DND-41 (cell line): ENCODE data around the gene TNPO3.

Source experiments
- ATAC-seq: fragments of 200-7000 bp; cut with Tn5 transposase; 3 replicates; pipeline ENCODE4 v1.9.1; 2021; ENCODE audit warnings: low read depth; ENCODE audit not compliant: insufficient read depth
- DNase-seq: peaks from one replicate; pipeline ENCODE4 v3.0.0-alpha.2; 2020
- H2AFZ ChIP-seq: 2 replicates; pipeline ENCODE4 v1.6.0; 2012; ENCODE audit warnings: low read depth, low read length
- H3K27ac ChIP-seq: 2 replicates; pipeline ENCODE4 v1.5.1; 2012; ENCODE audit warnings: low read length, inconsistent platforms
- H3K27me3 ChIP-seq: fragments of 200-600 bp; sonication (generic); 2 replicates; pipeline ENCODE4 v1.6.0; 2012; ENCODE audit warnings: low read length, mild to moderate bottlenecking, inconsistent platforms; ENCODE audit not compliant: insufficient read depth, poor library complexity
- H3K36me3 ChIP-seq: 2 replicates; pipeline ENCODE4 v1.5.1; 2012; ENCODE audit warnings: low read length, inconsistent platforms; ENCODE audit not compliant: insufficient read depth
- H3K4me1 ChIP-seq: 2 replicates; pipeline ENCODE4 v1.5.1; 2012; ENCODE audit warnings: mild to moderate bottlenecking, low read length; ENCODE audit not compliant: insufficient read depth
- H3K4me2 ChIP-seq: 2 replicates; pipeline ENCODE4 v1.6.0; 2012; ENCODE audit warnings: mild to moderate bottlenecking, moderate library complexity, low read length, inconsistent platforms; ENCODE audit not compliant: insufficient read depth
- H3K4me3 ChIP-seq, 2 experiments: fragments of 200-600 bp in 1 of 2; shearing (Covaris generic) in 1 of 2; 2 replicates each; pipeline ENCODE4 v1.5.1; 2012 to 2016; ENCODE audit warnings: inconsistent platforms in 2 of 2, low read length in 2 of 2, mild to moderate bottlenecking in 2 of 2, low read depth in 1 of 2, moderate library complexity in 1 of 2
- H3K79me2 ChIP-seq: 2 replicates; pipeline ENCODE4 v1.6.0; 2012; ENCODE audit warnings: low read length, inconsistent platforms; ENCODE audit not compliant: insufficient read depth
- H3K9ac ChIP-seq: 2 replicates; pipeline ENCODE4 v1.6.0; 2012; ENCODE audit warnings: low read depth, mild to moderate bottlenecking, inconsistent platforms, low read length, moderate library complexity
- H3K9me3 ChIP-seq: 2 replicates; pipeline ENCODE4 v1.5.1; 2012; ENCODE audit warnings: low read length, moderate library complexity, mild to moderate bottlenecking, inconsistent platforms; ENCODE audit not compliant: insufficient read depth, severe bottlenecking
- H4K20me1 ChIP-seq: 2 replicates; pipeline ENCODE4 v1.6.0; 2012; ENCODE audit warnings: low read length; ENCODE audit not compliant: insufficient read depth
- CTCF ChIP-seq: IDR thresholded peaks from 2 replicates; pipeline ENCODE4 v1.5.1; 2012; ENCODE audit warnings: borderline replicate concordance, low read length, moderate library complexity, mild to moderate bottlenecking; ENCODE audit not compliant: poor library complexity, severe bottlenecking; ENCODE audit errors: extremely low read depth
- EZH2 ChIP-seq: IDR thresholded peaks from 3 replicates; pipeline ENCODE4 v1.6.1; 2012; ENCODE audit warnings: borderline replicate concordance, low read depth, mild to moderate bottlenecking, moderate library complexity, low read length, inconsistent platforms; ENCODE audit not compliant: severe bottlenecking

Gene TNPO3

GRCh38 chr7:129055861-129056464 lies 1.1 kb upstream of the TNPO3 start:
- Histone ChIP-seq H4K20me1 (peaks cover 12% of the 10 kb centered on the region; the same call in 1 of the 2 replicates), H2AFZ (peak overlapping the region; percentile 92; the same call in 1 of the 2 replicates), H3K9me3 (no peaks in the 10 kb centered on the region), H3K27ac (peak overlapping the region; percentile 98), H3K79me2 (peaks cover 44% of the 10 kb centered on the region), H3K36me3 (peaks cover 9% of the 10 kb centered on the region), H3K4me2 (peak overlapping the region; percentile 67), H3K27me3 (no peaks in the 10 kb centered on the region), H3K4me3 (peak overlapping the region; percentile 53 to 91; a peak in 3 of 4 replicates), H3K4me1 (peaks cover 36% of the 10 kb centered on the region), H3K9ac (peak overlapping the region; percentile 91)
- no peak for ATAC-seq
- no peak for DNase-seq
- TF ChIP-seq EZH2 (no peak), CTCF (no peak)

- Histone ChIP-seq H3K79me2 (peaks cover 50% of the 10 kb centered on the region), H3K9me3 (no peaks in the 10 kb centered on the region)
- ATAC-seq, result peak; percentile 36
Observed at GRCh38 chr7:129055294-129055816, 444 bp upstream of the TNPO3 start.

GRCh38 chr7:129053938-129054437 lies 923 bp downstream of the TNPO3 start:
- Histone ChIP-seq H3K79me2 (peaks cover 62% of the 10 kb centered on the region), H3K36me3 (peaks cover 17% of the 10 kb centered on the region), H3K9ac (peak overlapping the region; percentile 91), H3K27ac (peak overlapping the region; percentile 98), H3K9me3 (no peaks in the 10 kb centered on the region), H3K27me3 (no peaks in the 10 kb centered on the region), H3K4me2 (peak overlapping the region; percentile 67), H4K20me1 (peaks cover 27% of the 10 kb centered on the region), H3K4me1 (peaks cover 49% of the 10 kb centered on the region), H2AFZ (peak overlapping the region; percentile 92), H3K4me3 (peak overlapping the region; percentile 53 to 91; a peak in 3 of 4 replicates)
- no peak for DNase-seq
- ATAC-seq, result peak; percentile 1; the same call in 1 of the 3 replicates
- TF ChIP-seq EZH2 (no peak), CTCF (no peak)

More at GRCh38 chr7:129055294-129055816, 444 bp upstream of the TNPO3 start:
- DNase-seq, result no peak
- peak overlapping the region; percentile 98 for H3K27ac ChIP-seq
- H3K4me3 ChIP-seq, result peak overlapping the region; percentile 53 to 91
- peak overlapping the region; percentile 91 for H3K9ac ChIP-seq
- no peaks in the 10 kb centered on the region for H3K27me3 ChIP-seq
- H2AFZ ChIP-seq, result peak overlapping the region; percentile 92
- peaks cover 9% of the 10 kb centered on the region for H3K36me3 ChIP-seq
- peaks cover 18% of the 10 kb centered on the region for H4K20me1 ChIP-seq
- H3K4me1 ChIP-seq, result peaks cover 41% of the 10 kb centered on the region
- H3K4me2 ChIP-seq, result peak overlapping the region; percentile 67
- TF ChIP-seq CTCF, result no peak
- no peak for TF ChIP-seq EZH2
